Measurements from ENCODE around the gene PPP1R12C.
"Not testable (repeated sequence)": the region's sequence is repeated elsewhere in the genome, so short reads cannot be mapped to it uniquely, and the experiment has no call there.

The PPP1R12C gene

GRCh38 chr19:55071913-55072312, 45.5 kb downstream of the PPP1R12C start:
- DNase-seq (ENCODE audit: low read depth): no peak

GRCh38 chr19:55071129-55071502, 46.3 kb downstream of the PPP1R12C start:
- peak; percentile 70 for DNase-seq (ENCODE audit: low read depth)

- no peak for DNase-seq (ENCODE audit: low read depth)
These were observed 46.8 kb downstream of the PPP1R12C start for GRCh38 chr19:55070466-55071128.

- no peak for DNase-seq (ENCODE audit: low read depth)
These were observed 47.6 kb downstream of the PPP1R12C start for GRCh38 chr19:55069865-55070197.

GRCh38 chr19:55068950-55069864, 48.2 kb downstream of the PPP1R12C start:
- DNase-seq (ENCODE audit: low read depth): no peak

GRCh38 chr19:55067869-55068268, 49.6 kb downstream of the PPP1R12C start:
- no peak for DNase-seq (ENCODE audit: low read depth)

GRCh38 chr19:55066107-55066709, 51.2 kb downstream of the PPP1R12C start:
- no peak for DNase-seq (ENCODE audit: low read depth)

GRCh38 chr19:55065516-55065915, 51.9 kb downstream of the PPP1R12C start:
- DNase-seq (ENCODE audit: low read depth): not testable (repeated sequence)

GRCh38 chr19:55063492-55063843, 54.0 kb downstream of the PPP1R12C start:
- no peak for DNase-seq (ENCODE audit: low read depth)

- DNase-seq (ENCODE audit: low read depth): no peak
These were observed 54.5 kb downstream of the PPP1R12C start, which contains the start of gene RDH13 for GRCh38 chr19:55062735-55063491. Gene RDH13, minus strand, starts transcription at chr19:55063148. Its CDS starts 116 bp downstream, at chr19:55063032.

- DNase-seq (ENCODE audit: low read depth): not testable (repeated sequence)
These were observed 57.1 kb downstream of the PPP1R12C start for GRCh38 chr19:55060287-55060686.

- no peak for DNase-seq (ENCODE audit: low read depth)
These were observed 58.4 kb downstream of the PPP1R12C start for GRCh38 chr19:55058781-55059610.

- DNase-seq (ENCODE audit: low read depth): no peak
These were observed 60.6 kb downstream of the PPP1R12C start for GRCh38 chr19:55056827-55057226.

GRCh38 chr19:55053735-55054134, 63.7 kb downstream of the PPP1R12C start:
- no peak for DNase-seq (ENCODE audit: low read depth)

- no peak for DNase-seq (ENCODE audit: low read depth)
These were observed 66.5 kb downstream of the PPP1R12C start for GRCh38 chr19:55050749-55051532.

- DNase-seq (ENCODE audit: low read depth): no peak
These were observed 69.0 kb downstream of the PPP1R12C start for GRCh38 chr19:55048446-55048845.

- DNase-seq (ENCODE audit: low read depth): no peak
These were observed 69.5 kb downstream of the PPP1R12C start for GRCh38 chr19:55047951-55048350.

- no peak for DNase-seq (ENCODE audit: low read depth)
These were observed 70.3 kb downstream of the PPP1R12C start for GRCh38 chr19:55046975-55047622.

GRCh38 chr19:55044771-55045716, 72.4 kb downstream of the PPP1R12C start:
- no peak for DNase-seq (ENCODE audit: low read depth)
